Nucleus accumbens (tissue), 56 donors: Measurements from ENCODE around the gene PPT1.

Experiments
- DNase-seq, 56 donors: peaks; one replicate each; lab custom pipeline; 2025; lab: John Stamatoyannopoulos, UW

PPT1 gene

GRCh38 chr1:40096977-40097782, at the start of gene PPT1:
PPT1 (minus strand) TSS chr1:40097252; CDS start chr1:40097238, 14 bp downstream.
- DNase-seq = peak in 55 of 56 donors; percentile 21 to 90 (median 76)

GRCh38 chr1:40143891-40144575, 47.0 kb upstream of the PPT1 start:
- DNase-seq = peak in 33 of 56 donors; percentile 2 to 61 (median 15)

DNA sequence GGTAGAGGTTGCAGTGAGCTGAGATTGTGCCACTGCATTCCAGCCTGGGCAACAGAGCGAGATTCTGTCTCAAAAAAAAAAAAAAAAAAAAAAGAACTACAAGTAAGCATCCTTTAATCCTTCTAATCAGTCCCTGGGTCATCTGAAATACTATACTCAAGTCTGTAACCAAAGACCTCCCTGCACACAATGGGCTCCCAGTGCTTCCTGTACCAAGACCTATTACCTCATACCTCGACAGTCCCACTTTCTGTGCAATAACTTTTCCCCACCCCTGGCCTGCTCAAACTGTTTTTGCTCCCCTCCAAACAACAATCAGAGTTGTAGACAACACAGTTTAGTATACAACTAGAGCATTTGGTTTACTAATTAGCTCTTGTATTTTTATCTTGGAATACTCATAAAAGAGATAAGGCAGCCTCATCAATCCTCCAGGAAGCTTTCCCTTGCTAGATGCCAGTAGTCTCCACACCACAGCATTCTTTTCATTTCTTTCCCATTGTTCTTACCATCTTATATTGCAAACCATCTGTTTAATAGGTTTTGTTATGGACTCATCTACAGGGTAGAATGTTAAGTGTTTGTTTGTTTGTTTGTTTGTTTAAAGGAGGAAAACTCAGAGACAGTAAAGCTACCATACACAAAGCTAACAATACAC, 45.0 kb upstream of the PPT1 start:
- DNase-seq = no peak

- DNase-seq = no peak
These were observed 43.3 kb upstream of the PPT1 start for GRCh38 chr1:40140211-40140973.

- DNase-seq = no peak
These were observed 36.8 kb upstream of the PPT1 start for GRCh38 chr1:40133839-40134238.

DNA sequence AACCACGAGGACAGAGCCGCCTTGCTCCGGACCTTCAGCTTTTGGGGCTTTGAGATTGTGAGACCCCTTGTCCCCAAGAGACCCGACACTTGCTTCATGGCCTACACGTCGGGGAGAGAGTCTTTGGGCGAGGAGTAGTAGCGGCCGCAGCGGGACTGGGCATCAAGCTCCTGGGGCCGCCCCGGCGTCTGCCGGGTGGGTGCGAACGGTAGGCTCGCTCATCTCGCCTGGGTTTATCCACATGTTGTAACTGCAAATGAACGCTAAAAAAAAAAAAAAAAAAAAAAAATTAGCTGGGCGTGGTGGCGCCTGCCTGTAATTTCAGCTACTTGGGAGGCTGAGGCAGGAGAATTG, 36.2 kb upstream of the PPT1 start:
- no peak for DNase-seq

GRCh38 chr1:40132383-40133311, 35.6 kb upstream of the PPT1 start:
- peak in 7 of 56 donors; percentile 1 to 27 (median 4) for DNase-seq

DNA sequence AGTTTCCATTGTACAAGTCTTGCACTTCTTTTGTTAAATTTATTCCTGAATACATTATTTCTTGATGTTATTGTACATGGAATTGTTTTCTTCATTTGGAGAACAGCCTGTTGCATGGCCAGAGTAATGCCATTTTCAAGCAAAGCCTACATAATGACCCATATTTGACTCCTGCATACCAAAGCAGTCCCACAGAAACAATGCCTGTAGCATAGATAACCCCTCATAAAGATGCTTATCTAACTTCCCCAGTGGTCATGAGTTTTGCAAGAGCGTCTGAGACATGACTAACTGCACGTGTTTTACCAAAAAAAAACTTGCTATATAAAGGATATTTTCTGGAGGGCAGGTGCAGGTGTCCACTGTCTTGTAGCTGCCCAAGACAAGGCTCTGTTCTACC, 33.8 kb upstream of the PPT1 start:
- no peak for DNase-seq

GRCh38 chr1:40122855-40123254, 25.8 kb upstream of the PPT1 start:
- no peak for DNase-seq

DNA sequence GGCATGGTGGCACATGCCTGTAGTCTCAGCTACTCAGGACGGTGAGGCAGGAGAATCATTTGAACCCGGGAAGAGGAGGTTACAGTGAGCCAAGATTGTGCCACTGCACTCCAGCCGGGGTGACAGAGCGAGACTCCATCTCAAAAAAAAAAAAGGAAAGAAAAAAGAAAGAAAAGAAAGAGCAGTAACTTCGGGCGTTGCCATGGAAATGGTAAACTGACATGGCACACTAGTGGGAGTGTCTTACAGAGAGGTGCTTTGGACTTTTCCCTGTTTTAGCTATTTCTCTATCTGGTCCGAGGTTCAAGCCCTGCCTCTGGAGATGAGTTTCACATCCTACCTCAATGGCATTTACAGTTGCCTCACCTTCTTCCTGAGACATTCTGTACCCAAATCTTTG, 23.1 kb upstream of the PPT1 start:
- DNase-seq = no peak

- DNase-seq = no peak
These were observed 17.3 kb upstream of the PPT1 start for GRCh38 chr1:40114400-40114799.

DNA sequence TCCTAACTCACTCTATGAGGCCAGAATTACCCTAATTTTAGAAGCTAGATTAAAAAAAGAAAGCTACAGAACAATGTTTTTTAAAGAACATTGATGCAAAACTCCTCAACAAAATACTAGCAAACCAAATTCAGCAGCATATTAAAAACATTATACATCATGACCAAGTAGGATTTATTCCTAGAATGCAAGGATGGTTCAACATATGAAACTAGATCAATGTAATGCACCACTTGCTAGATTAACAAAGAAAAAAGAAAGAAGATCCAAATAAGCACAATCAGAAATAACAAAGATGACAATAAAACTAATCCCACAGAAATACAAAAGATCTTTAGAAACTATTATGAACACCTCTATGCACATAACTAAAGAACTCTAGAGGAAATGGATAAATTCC, 13.3 kb upstream of the PPT1 start:
- DNase-seq = no peak

- DNase-seq = no peak
These were observed 10.4 kb upstream of the PPT1 start for GRCh38 chr1:40107290-40107959.

- DNase-seq = no peak
These were observed 8.0 kb upstream of the PPT1 start for GRCh38 chr1:40105028-40105427.

DNA sequence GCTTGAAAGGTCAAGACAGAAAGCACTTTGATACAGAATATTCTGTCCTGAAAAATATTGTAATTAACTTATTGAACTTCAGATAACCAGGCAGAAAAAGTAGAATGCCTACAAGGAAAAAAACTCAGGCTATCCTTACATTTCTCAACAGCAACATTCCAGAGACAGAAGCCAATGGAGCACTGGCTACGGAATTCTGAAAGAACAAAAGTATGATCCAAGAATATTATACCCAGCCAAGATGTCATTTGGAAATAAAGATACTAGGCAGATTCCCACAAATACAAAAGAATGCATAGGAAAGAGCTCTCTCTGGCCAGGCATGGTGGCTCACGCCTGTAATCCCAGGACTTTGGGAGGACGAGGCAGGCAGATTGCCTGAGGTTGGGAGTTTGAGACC, 5.8 kb upstream of the PPT1 start:
- DNase-seq = no peak

DNA sequence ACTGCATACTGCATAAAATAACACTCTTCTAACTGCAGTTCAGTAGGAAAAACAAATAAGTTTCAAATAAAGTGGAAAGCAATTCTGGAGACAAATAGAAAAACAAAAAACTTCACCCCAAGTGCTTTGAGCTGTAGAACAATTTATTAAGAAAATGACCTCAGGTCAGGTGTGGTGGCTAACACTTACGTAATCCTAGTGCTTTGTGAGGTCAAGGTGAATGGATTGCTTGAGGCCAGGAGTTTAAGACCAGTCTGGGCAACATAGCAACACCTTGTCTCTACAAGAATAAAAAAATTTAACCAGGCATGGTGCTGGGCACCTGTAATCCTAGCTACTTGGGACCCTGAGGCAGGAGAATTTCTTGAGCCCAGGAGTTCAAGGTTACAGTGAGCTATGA, 5.0 kb upstream of the PPT1 start:
- DNase-seq = no peak

- peak in 1 of 56 donors; percentile 44 for DNase-seq
These were observed 441 bp downstream of the PPT1 start for GRCh38 chr1:40096646-40096976.

DNA sequence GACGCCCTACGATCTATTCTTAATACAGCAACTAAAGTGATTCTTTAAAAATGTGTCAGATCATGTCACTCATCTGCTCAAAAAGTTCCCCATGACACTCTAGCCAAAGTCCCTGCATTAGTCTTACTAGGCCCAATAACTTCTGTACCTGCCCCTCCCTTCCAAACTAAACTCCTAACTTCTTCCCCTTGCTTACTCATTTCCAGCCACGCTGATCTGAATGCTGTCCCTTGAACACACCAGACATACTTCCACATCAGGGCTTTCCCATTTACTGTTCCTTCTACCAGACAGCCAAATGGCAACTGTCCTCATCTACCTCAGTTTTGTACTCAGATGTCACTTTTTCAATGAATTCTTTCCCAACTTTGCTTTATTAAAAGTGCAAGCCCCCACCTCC, 1.2 kb downstream of the PPT1 start:
- no peak for DNase-seq

- no peak for DNase-seq
These were observed 2.5 kb downstream of the PPT1 start for GRCh38 chr1:40094466-40095110.
